Panc1 (cell line): Measurements from ENCODE around the gene MOAP1. TPM values are rescaled to one million over a fixed set of nuclear protein-coding genes. Genes with fewer than 3 reads are reported as not detected.

Experiments
- ATAC-seq: fragments of 200-7000 bp; cut with Tn5 transposase; 2 replicates; pipeline ENCODE4 v1.9.1; 2020; ENCODE audit warnings: mild to moderate bottlenecking, moderate library complexity
- BruUV-seq: library from RNA; stranded (reverse); fragments of 400-500 nt; replicated peaks from 2 replicates; lab custom pipeline; 2021; lab: Mats Ljungman, UMichigan
- CTCF ChIA-PET: fragments of 300-600 bp; sonication (Branson Sonifier 250); formaldehyde crosslinking; loops from one replicate; lab custom pipeline; 2022; ENCODE audit warnings: antibody characterized with exemption; lab: Charles Lee
- POLR2A ChIA-PET: fragments of 300-600 bp; sonication (Branson Sonifier 250); formaldehyde crosslinking; loops from one replicate; lab custom pipeline; 2022; ENCODE audit warnings: antibody characterized with exemption; lab: Charles Lee
- DNase-seq: peaks from one replicate; pipeline ENCODE4 v3.0.0-alpha.2; 2010; ENCODE audit warnings: low read depth, low spot score
- H3K27ac ChIP-seq: 2 replicates; pipeline ENCODE4 v1.5.1; 2011; ENCODE audit warnings: mild to moderate bottlenecking, low read length, inconsistent platforms
- H3K27me3 ChIP-seq: fragments of 200-500 bp; sonication (Bioruptor generic); 2 replicates; pipeline ENCODE4 v1.6.0; 2014; ENCODE audit warnings: low read length, inconsistent platforms; ENCODE audit not compliant: control insufficient read depth, insufficient read depth
- H3K36me3 ChIP-seq: fragments of 200-500 bp; sonication (Bioruptor generic); 2 replicates; pipeline ENCODE4 v1.5.1; 2014; ENCODE audit warnings: inconsistent platforms, mild to moderate bottlenecking, low read length, moderate library complexity; ENCODE audit not compliant: control insufficient read depth, insufficient read depth
- H3K4me1 ChIP-seq: 2 replicates; pipeline ENCODE4 v1.5.1; 2011; ENCODE audit warnings: inconsistent platforms, mild to moderate bottlenecking, low read length, moderate library complexity; ENCODE audit not compliant: control insufficient read depth, insufficient read depth
- H3K4me3 ChIP-seq, 2 experiments: 2 replicates each; pipeline ENCODE4 v1.5.1; 2011 to 2012; ENCODE audit warnings: low read depth in 2 of 2, low read length in 2 of 2, mild to moderate bottlenecking in 2 of 2, inconsistent platforms in 1 of 2, moderate library complexity in 1 of 2
- H3K9me3 ChIP-seq: fragments of 200-500 bp; sonication (Bioruptor generic); 2 replicates; pipeline ENCODE4 v1.5.1; 2014; ENCODE audit warnings: low read depth, mild to moderate bottlenecking, inconsistent platforms, low read length, moderate library complexity; ENCODE audit not compliant: control insufficient read depth, insufficient read depth
- CTCF ChIP-seq: fragments of 450-650 bp; IDR thresholded peaks from 2 replicates; pipeline ENCODE4 v1.5.1; 2017; ENCODE audit warnings: mild to moderate bottlenecking
- POLR2AphosphoS5 ChIP-seq: IDR thresholded peaks from 2 replicates; pipeline ENCODE4 v1.6.1; 2012; ENCODE audit warnings: mild to moderate bottlenecking, low read depth, low read length, moderate library complexity
- REST ChIP-seq, 2 experiments: IDR thresholded peaks; 2 replicates each; pipeline ENCODE4 v1.6.1; 2011 to 2012; ENCODE audit warnings: low read depth in 2 of 2, control low read depth in 1 of 2, low read length in 1 of 2, mild to moderate bottlenecking in 1 of 2, moderate library complexity in 1 of 2; ENCODE audit not compliant: insufficient read depth in 1 of 2
- SIN3A ChIP-seq: IDR thresholded peaks from 2 replicates; pipeline ENCODE4 v1.6.1; 2012; ENCODE audit warnings: low read depth, mild to moderate bottlenecking, low read length, moderate library complexity, borderline replicate concordance; ENCODE audit not compliant: insufficient read depth
- TCF7L2 ChIP-seq: IDR thresholded peaks from 2 replicates; pipeline ENCODE4 v1.6.1; 2011; ENCODE audit warnings: mild to moderate bottlenecking, low read depth, low read length, inconsistent platforms
- in situ Hi-C: cut with HindIII; loops from 2 replicates; pipeline ENCODE4 v1.10.0; 2016; ENCODE audit warnings: low sequenced_read_pairs, low pct_unique_long_range_greater_than_20kb
- intact Hi-C: fragments of 100-400 bp; cut with micrococcal nuclease; formaldehyde crosslinking; loops from one replicate; pipeline ENCODE4 v1.10.0; 2022; ENCODE audit not compliant: unreplicated experiment
- total RNA-seq: library from RNA; stranded (reverse); gene quantifications from one replicate; pipeline ENCODE4 v1.2.1, GENCODE V29; 2021; ENCODE audit not compliant: unreplicated experiment

The MOAP1 gene
- total RNA-seq, 1 experiment from 2014 or later: 6.9 TPM

GRCh38 chr14:93230539-93230938 is 45.8 kb upstream of the MOAP1 start:
- Histone ChIP-seq H3K4me1 (no peaks in the 10 kb centered on the region), H3K4me3 (no peak overlapping the region; a peak in 1 of 4 replicates), H3K36me3 (no peaks in the 10 kb centered on the region), H3K27me3 (no peaks in the 10 kb centered on the region), H3K9me3 (no peaks in the 10 kb centered on the region), H3K27ac (no peak overlapping the region)
- ATAC-seq (no peak), DNase-seq (no peak)
- ChIA-PET POLR2A (no interaction called here), CTCF (no interaction called here)
- BruUV-seq: no TSS peak
- in situ Hi-C loops (no loop called here), intact Hi-C loops (loop anchor here (10.0 kb wide), 2 partner anchors 314 to 384 kb away; no protein-coding TSS in a partner anchor)
- TF ChIP-seq POLR2AphosphoS5 (no peak), TCF7L2 (no peak), SIN3A (no peak), CTCF (no peak), REST (IDR thresholded peaks at IDR 0.05; ENCODE audit: insufficient read depth in 1 of 2, low read depth in 2 of 2, low read length in 1 of 2) (no peak)

- CTCF ChIA-PET: no interaction called here
- no peak overlapping the region for H3K4me3 ChIP-seq
- intact Hi-C loops: no loop called here
- in situ Hi-C loops: no loop called here
- no peaks in the 10 kb centered on the region for H3K27me3 ChIP-seq
- no peaks in the 10 kb centered on the region for H3K9me3 ChIP-seq
- TF ChIP-seq SIN3A (no peak), POLR2AphosphoS5 (no peak), REST (IDR thresholded peaks at IDR 0.05; ENCODE audit: insufficient read depth in 1 of 2, low read depth in 2 of 2, low read length in 1 of 2) (no peak)
- POLR2A ChIA-PET: no interaction called here
- BruUV-seq: no TSS peak
- H3K36me3 ChIP-seq: no peaks in the 10 kb centered on the region
- ATAC-seq (no peak), DNase-seq (no peak)
- no peak overlapping the region for H3K27ac ChIP-seq
- H3K4me1 ChIP-seq: no peaks in the 10 kb centered on the region
Measured at GRCh38 chr14:93228550-93228949, 43.9 kb upstream of the MOAP1 start.
